Gastrocnemius medialis (tissue), 4 donors: ENCODE results near the gene EPB41L1. TPM values are rescaled to one million over a fixed set of nuclear protein-coding genes. Genes with fewer than 3 reads are reported as not detected.
A peak's percentile ranks its signal among the peaks of the same experiment; 100 is the strongest.

Source experiments
- ATAC-seq, 2 donors: fragments of 150-250 bp; one replicate each; pipeline ENCODE4 v1.9.1; 2016
- DNase-seq, 2 donors: peaks; one replicate each; pipeline ENCODE4 v3.0.0-alpha.2; 2019
- H3K27ac ChIP-seq, 4 donors: fragments of 200-600 bp; sonication (generic); 1 replicate in 1 of 4; 2 replicates in 3 of 4; pipeline ENCODE4 v1.5.1; 2016 to 2018; ENCODE audit warnings: mild to moderate bottlenecking in 2 of 4, moderate library complexity in 1 of 4
- H3K27me3 ChIP-seq, 3 donors: fragments of 200-600 bp; sonication (generic) in 2 of 3; 1 replicate in 1 of 3; 2 replicates in 2 of 3; pipeline versions ENCODE4 v1.5.1 to v1.6.0; 2016 to 2019; ENCODE audit warnings: mild to moderate bottlenecking in 1 of 3, moderate library complexity in 1 of 3
- H3K36me3 ChIP-seq, 2 donors: fragments of 200-600 bp; sonication (generic) in 1 of 2; one replicate each; pipeline ENCODE4 v1.5.1; 2017 to 2018
- H3K4me1 ChIP-seq, 2 donors: fragments of 200-600 bp; sonication (generic) in 1 of 2; one replicate each; pipeline ENCODE4 v1.5.1; 2016 to 2017; ENCODE audit warnings: mild to moderate bottlenecking in 2 of 2
- H3K4me3 ChIP-seq, 4 donors: fragments of 200-600 bp; sonication (generic) in 3 of 4; 1 replicate in 1 of 4; 2 replicates in 3 of 4; pipeline ENCODE4 v1.5.1; 2016 to 2019; ENCODE audit warnings: mild to moderate bottlenecking in 2 of 4
- H3K9me3 ChIP-seq, 3 donors: fragments of 200-600 bp; sonication (generic) in 2 of 3; 1 replicate in 1 of 3; 2 replicates in 2 of 3; pipeline ENCODE4 v1.5.1; 2016 to 2019
- CTCF ChIP-seq, 5 experiments: fragments of 450-650 bp in 3 of 5; fragments of 200-600 bp in 2 of 5; sonication (generic) in 2 of 5; IDR thresholded peaks in 4 of 5; conservative IDR thresholded peaks in 1 of 5; 1 replicate in 4 of 5; 2 replicates in 1 of 5; pipeline ENCODE4 v1.5.1; 2016 to 2019; ENCODE audit warnings: antibody characterized with exemption in 5 of 5, mild to moderate bottlenecking in 3 of 5, moderate library complexity in 3 of 5
- POLR2A ChIP-seq, 2 donors: fragments of 450-650 bp; IDR thresholded peaks; one replicate each; pipeline ENCODE4 v1.6.1; 2017; ENCODE audit warnings: antibody characterized with exemption in 2 of 2, mild to moderate bottlenecking in 2 of 2, moderate library complexity in 2 of 2
- in situ Hi-C, 4 donors: fragments of 200-750 bp; cut with MboI; loops; one replicate each; pipeline versions ENCODE4 v1.15.0 to v1.8.0; 2017; ENCODE audit warnings: low sequenced_read_pairs in 4 of 4
- intact Hi-C: fragments of 100-400 bp; cut with DNase I; formaldehyde crosslinking; loops from one replicate; pipeline ENCODE4 v1.15.1; 2023; ENCODE audit warnings: low total_unique reads
- total RNA-seq, 4 donors: library from RNA; depleted of rRNA; stranded (reverse); fragments of >200 nt; gene quantifications; one replicate each; pipeline versions ENCODE4 v1.1.0 to v1.2.3, GENCODE V29; 2016

Gene EPB41L1
- total RNA-seq, 4 donors from 2014 or later: 2.3 to 11.4 (median 7.4) TPM

GRCh38 chr20:36208257-36208656 is 53.7 kb downstream of the EPB41L1 start:
- intact Hi-C loops: no loop called here
- no peak for ATAC-seq
- in situ Hi-C loops: loop anchor here in 3 of 4 donors (10.0 to 25.0 kb wide), 4 partner anchors 227 to 404 kb away; partner anchors contain the start of gene RAB5IF (in 1 of the 3)

GRCh38 chr20:36210436-36211021 is 56.0 kb downstream of the EPB41L1 start:
- Histone ChIP-seq H3K36me3 (no peaks in the 10 kb centered on the region), H3K4me1 (no peaks in the 10 kb centered on the region), H3K27me3 (no peaks in the 10 kb centered on the region), H3K9me3 (no peaks in the 10 kb centered on the region), H3K4me3 (no peak overlapping the region), H3K27ac (no peak overlapping the region)
- no peak for DNase-seq
- in situ Hi-C loops: loop anchor here in 2 of 4 donors (5.0 to 25.0 kb wide), 3 partner anchors 227 to 402 kb away; partner anchors contain the start of gene RAB5IF (in 1 of the 2)
- intact Hi-C loops: no loop called here
- ATAC-seq: no peak
- no peak for TF ChIP-seq POLR2A (IDR thresholded peaks at IDR 0.05)
- TF ChIP-seq CTCF (IDR thresholded peaks at IDR 0.05 in 4 of 5, conservative IDR thresholded peaks at IDR 0.05 in 1 of 5): no peak

More at GRCh38 chr20:36208257-36208656, 53.7 kb downstream of the EPB41L1 start:
- Histone ChIP-seq H3K4me3 (no peak overlapping the region), H3K27ac (no peak overlapping the region), H3K36me3 (no peaks in the 10 kb centered on the region), H3K4me1 (no peaks in the 10 kb centered on the region), H3K9me3 (no peaks in the 10 kb centered on the region), H3K27me3 (no peaks in the 10 kb centered on the region)
- TF ChIP-seq CTCF (IDR thresholded peaks at IDR 0.05 in 4 of 5, conservative IDR thresholded peaks at IDR 0.05 in 1 of 5) (no peak), POLR2A (IDR thresholded peaks at IDR 0.05) (no peak)
- no peak for DNase-seq

- H3K27me3 ChIP-seq: no peaks in the 10 kb centered on the region
- no peak overlapping the region for H3K27ac ChIP-seq
- H3K4me1 ChIP-seq: no peaks in the 10 kb centered on the region
- no peak for DNase-seq
- intact Hi-C loops: no loop called here
- no peaks in the 10 kb centered on the region for H3K36me3 ChIP-seq
- in situ Hi-C loops: loop anchor here in 2 of 4 donors (5.0 to 25.0 kb wide), 3 partner anchors 224 to 399 kb away; partner anchors contain the start of gene RAB5IF (in 1 of the 2)
- no peak overlapping the region for H3K4me3 ChIP-seq
- TF ChIP-seq POLR2A (IDR thresholded peaks at IDR 0.05) (no peak), CTCF (IDR thresholded peaks at IDR 0.05 in 4 of 5, conservative IDR thresholded peaks at IDR 0.05 in 1 of 5) (no peak)
- no peaks in the 10 kb centered on the region for H3K9me3 ChIP-seq
- no peak for ATAC-seq
Observed at GRCh38 chr20:36213362-36213761, 58.8 kb downstream of the EPB41L1 start.

- intact Hi-C loops (loop anchor here (1.0 kb wide), 1 partner anchor 225 kb away; no protein-coding TSS in a partner anchor), in situ Hi-C loops (loop anchor here in 2 of 4 donors (5.0 to 25.0 kb wide), 3 partner anchors 223 to 398 kb away; partner anchors contain the start of gene RAB5IF (in 1 of the 2))
- H3K27me3 ChIP-seq: no peaks in the 10 kb centered on the region
- no peaks in the 10 kb centered on the region for H3K9me3 ChIP-seq
- no peak for DNase-seq
- ATAC-seq: peak in 1 of 2 donors; percentile 39
- no peaks in the 10 kb centered on the region for H3K36me3 ChIP-seq
- TF ChIP-seq POLR2A (IDR thresholded peaks at IDR 0.05): no peak
- peak in 3 of 5 experiments; percentile 11 to 52 (median 38) for TF ChIP-seq CTCF (IDR thresholded peaks at IDR 0.05 in 4 of 5, conservative IDR thresholded peaks at IDR 0.05 in 1 of 5)
- no peaks in the 10 kb centered on the region for H3K4me1 ChIP-seq
- no peak overlapping the region for H3K4me3 ChIP-seq
- no peak overlapping the region for H3K27ac ChIP-seq
Observed at GRCh38 chr20:36214684-36215256, 60.2 kb downstream of the EPB41L1 start.
